Measurements from ENCODE around the gene SUPT4H1.

GRCh38 chr17:58327363-58328194, 24.4 kb downstream of the SUPT4H1 start:
- TF ChIP-seq POLR2AphosphoS5 (IDR thresholded peaks at IDR 0.05; ENCODE audit: low read depth, low read length) (no peak), POLR2A (IDR thresholded peaks at IDR 0.05; ENCODE audit: low read depth, low read length) (no peak)

Measured in GM12892 (cell line).